Subcutaneous adipose tissue (tissue), 4 donors: ENCODE results near the gene ECPAS. TPM values are rescaled to one million over a fixed set of nuclear protein-coding genes. Genes with fewer than 3 reads are reported as not detected.

Experiments used
- total RNA-seq, 4 donors: library from RNA; depleted of rRNA; stranded (reverse); fragments of >200 nt; gene quantifications; one replicate each; pipeline ENCODE4 v1.1.0, GENCODE V29; 2016
- TF ChIP-seq, protein P1 (sequence below): fragments of 450-650 bp; IDR thresholded peaks from one replicate; pipeline ENCODE4 v1.5.1; 2016; ENCODE audit warnings: low read depth, mild to moderate bottlenecking, control low read depth, antibody characterized with exemption, moderate library complexity

ECPAS gene
- total RNA-seq, 4 donors from 2014 or later: 92.8 to 152 (median 147) TPM

DNA sequence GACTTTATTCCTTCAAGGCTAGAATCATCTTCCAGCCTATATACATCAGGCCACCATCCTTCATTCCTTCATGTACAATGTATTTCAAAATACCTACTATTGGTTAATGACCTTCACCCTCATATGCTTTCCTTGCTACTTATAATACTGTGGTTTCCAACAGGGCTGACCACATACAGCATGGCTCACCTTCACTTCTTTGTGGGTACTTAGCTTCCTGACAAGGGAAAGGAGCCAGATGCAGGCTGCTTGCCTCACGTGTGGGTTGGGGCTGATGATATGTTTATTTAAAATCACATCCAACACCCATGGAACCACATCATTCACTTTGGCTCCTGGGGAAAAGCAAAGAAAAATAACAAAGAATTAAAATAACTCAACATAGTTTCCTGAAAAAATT is 90.2 kb downstream of the ECPAS start:
- TF ChIP-seq, protein P1, sequence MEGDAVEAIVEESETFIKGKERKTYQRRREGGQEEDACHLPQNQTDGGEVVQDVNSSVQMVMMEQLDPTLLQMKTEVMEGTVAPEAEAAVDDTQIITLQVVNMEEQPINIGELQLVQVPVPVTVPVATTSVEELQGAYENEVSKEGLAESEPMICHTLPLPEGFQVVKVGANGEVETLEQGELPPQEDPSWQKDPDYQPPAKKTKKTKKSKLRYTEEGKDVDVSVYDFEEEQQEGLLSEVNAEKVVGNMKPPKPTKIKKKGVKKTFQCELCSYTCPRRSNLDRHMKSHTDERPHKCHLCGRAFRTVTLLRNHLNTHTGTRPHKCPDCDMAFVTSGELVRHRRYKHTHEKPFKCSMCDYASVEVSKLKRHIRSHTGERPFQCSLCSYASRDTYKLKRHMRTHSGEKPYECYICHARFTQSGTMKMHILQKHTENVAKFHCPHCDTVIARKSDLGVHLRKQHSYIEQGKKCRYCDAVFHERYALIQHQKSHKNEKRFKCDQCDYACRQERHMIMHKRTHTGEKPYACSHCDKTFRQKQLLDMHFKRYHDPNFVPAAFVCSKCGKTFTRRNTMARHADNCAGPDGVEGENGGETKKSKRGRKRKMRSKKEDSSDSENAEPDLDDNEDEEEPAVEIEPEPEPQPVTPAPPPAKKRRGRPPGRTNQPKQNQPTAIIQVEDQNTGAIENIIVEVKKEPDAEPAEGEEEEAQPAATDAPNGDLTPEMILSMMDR: no peak

DNA sequence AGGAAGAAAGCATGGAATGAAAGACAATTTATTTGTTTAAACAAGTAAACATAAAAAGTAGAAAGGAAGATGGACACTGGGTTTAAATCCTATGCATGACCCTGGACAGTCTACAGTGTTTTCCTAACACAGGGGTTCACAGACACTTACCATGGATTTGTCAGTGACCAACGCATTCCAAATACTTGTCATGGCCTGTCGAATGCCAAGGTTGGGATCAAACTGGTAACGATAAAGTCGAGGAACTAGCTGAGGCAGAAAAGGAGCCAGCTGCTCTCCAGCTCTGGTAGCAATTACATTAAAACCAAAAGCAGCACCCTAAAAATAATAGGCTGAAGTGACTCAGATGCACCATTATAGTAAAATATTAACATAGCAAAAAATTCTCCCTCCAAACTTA is 94.8 kb downstream of the ECPAS start:
- TF ChIP-seq, protein P1: no peak

DNA sequence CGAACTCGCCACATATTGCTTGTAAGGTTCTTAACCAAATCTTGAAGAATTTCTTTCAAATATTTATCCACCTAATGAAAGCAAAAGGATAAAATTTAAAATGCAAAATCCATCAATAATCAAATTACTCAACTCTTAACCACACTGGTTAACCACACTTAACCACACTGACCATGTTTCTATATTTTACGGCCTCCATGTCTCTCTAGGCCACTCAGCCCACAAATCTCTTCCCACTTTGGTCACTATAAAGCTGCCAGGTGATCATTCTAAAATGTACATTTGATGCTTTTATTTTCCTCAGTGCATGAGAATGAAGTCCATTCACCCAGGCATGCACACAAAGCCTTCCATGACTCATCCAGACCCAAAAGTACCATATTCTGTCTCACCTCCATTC is 97.8 kb downstream of the ECPAS start:
- TF ChIP-seq, protein P1: no peak

DNA sequence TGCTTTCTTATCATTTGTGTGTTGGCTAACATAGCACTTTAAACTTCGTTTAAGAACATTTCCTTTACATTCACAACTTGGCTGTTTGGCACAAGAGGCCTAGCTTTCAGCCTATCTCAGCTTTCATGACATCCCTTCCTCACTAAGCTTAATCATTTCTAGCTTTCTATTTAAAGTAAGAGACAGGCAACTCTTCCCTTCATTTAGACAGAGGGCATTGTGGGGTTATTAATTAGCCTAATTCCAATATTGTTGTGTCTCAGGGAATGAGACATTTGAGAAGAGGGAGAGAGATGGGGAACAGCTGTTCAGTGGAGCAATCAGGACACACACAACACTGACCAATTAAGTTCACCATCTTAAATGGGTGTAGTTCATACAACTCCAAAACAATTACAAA is 103.2 kb downstream of the ECPAS start:
- TF ChIP-seq, protein P1: no peak

DNA sequence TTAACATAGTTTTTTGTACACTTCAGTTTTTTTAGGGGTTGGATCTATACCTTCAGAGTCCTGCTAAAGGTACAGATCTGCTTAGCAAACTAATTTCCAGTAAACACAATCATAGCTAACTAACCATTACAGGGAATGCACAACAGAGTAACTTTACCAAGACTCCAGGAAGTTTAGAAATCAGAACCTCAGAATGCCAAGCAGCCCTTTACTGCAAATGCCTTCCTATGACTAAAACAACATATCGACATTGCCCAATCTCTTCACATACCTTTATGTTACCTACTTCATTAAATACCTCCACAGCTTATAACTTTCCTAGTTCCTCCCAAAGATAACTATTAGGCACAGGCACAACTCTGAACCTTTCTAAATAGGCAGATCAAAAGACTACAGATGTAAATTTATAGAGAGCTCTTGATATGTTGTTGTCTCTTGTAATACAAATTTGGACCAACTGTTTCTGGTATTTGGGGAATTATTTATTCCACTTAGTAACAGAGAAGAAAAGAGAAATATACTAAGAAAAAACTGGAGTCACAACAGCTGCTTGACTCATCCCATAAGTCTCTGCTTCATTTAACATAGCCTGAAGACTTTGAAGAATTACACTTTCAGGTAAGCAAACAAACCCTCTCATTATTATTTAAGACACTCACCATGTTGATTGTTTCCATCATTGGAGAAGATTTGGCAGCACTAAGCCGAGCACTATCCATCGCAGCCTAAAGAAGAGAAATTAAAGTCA is 108.2 kb downstream of the ECPAS start:
- TF ChIP-seq, protein P1: no peak

DNA sequence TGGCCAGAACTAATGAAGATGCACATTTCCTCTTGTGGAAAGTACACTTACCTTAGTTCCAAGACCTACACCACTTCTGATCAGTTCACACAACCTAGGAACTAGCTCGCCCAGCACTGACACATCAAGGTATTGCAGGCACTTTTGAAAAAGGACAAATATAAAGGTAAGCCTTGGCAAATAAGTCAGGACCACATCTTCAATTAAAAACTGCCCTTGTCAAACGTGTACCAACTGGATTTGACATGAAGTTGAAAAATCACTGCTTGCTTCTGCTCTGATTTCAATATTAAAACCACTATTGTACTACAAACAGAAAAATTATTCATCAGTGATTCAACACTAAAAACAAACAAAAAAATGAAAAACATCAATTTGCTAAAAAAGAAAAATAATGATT is 109.1 kb downstream of the ECPAS start:
- TF ChIP-seq, protein P1: no peak

DNA sequence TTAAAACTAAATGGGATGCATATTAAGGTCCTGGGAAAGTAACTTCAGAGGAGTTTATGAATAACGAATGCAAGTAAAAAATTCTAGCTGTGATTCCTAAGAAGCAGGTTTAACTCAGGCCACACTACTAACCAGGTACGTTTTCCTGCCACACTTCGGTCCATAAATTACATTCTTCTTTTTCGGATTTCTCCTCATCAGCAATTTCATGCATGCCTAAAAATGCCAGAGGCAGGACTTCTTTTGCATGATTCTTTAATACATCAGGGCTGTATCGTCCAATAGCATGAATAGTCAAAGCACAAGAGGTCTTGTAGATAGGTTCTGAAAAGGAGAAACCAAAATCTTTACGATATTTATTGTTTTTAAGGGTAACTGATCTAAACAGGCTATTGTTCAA is 111.9 kb downstream of the ECPAS start:
- TF ChIP-seq, protein P1: no peak
